Middle frontal gyrus (tissue), 1 donor: ENCODE results near the gene DLG2.

Source experiments
- DNase-seq: peaks from one replicate; pipeline ENCODE4 v3.0.0-alpha.2; 2015; ENCODE audit warnings: low spot score; ENCODE audit errors: extremely low spot score

The DLG2 gene

DNA sequence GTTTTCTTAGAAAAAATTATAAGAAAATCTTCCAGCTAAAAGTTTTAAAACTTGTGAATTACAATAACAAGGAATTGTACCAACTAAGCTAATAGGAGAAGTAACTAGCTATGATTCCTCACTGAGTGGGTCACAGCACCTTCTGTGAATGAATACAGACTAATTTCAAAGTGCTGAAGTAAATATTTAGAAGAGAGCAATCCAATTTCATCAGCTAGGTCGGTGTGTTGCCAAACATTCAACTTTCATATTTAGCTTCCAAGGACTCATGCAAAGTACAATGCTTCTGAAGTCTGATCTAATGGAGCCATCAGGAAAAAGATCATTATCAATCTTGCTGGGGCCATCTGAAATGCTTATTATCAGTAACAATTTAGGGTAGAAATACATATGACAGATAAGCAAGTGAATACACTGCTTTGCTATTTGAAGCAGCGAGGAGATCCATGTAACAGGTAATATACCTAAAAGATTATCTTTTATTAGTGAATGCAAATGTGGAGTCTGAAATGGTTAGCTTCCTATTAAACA is 1590.4 kb downstream of the DLG2 start:
- DNase-seq = no peak

DNA sequence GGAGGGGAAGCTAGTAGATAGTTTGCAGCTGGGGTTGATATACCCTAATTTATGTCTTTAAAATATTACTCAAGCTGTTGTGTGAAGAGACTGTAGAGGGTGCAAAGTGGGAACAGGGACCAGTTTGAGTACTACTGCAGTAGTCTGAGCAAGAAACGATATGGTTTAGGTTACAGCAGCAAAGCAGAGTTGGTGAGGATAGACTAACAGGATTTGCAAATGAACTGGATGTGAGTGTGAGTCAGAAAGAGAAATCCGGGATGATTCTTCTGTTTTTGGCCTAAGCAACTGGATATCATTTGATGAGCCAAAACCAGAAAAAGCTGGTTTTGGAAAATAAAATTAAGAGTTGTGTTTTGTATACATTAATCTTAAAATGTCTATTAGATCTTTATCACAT is 1591.5 kb downstream of the DLG2 start:
- no peak for DNase-seq

DNA sequence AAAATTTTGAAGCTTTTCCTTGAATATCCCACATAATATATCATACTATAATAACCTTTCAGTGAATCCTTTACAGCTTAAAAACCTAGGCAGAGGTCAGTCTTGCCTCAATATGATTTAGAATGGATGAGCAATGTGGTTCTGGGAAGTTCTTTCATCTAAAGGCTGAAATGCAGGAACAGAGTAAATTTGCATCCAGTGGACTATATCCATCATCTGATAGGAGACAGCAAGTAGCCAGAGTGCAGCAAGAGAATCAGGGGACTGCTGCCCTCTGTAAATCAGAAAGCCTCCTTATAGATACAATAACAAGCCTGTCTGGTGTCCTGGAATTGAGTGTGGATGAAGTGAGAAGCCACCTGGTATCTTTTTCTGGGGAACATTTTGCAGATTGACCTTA is 1592.7 kb downstream of the DLG2 start:
- no peak for DNase-seq

DNA sequence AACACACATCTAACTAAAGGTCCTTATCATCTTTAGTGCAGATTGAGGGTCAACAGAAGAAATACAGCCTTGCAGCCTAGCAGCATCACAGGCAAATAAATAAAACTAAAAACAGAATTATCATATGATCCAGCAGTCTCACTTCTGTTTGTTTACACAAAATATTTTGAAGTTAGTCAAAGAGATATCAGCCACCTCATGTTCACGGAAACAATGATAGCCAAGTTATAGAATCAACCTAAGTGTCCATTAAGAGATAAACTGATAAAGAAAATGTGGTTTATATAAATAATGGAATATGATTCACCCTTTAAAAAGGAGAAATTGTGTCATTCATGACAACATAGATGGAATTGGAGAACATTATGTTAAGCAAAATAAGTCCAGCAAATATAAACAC is 1602.9 kb downstream of the DLG2 start:
- DNase-seq = no peak

DNA sequence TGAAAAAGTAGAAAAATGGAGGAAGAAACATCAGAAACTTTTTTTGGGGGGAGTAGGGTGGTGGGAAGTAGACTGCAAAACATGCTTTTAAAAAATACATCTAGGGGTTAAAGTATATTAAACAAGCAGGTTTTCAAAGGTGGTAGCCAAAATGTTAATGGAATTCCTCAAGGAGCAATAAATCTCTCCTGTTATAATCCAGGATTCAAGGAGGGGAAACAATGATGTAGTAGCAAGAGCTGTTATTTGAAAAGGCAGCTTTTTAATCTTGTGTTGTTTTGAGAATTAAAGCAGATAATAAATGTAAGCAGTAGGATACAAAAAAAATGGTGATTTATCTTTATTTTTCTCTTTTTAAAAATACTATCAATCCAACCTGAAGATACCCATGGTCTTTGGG is 1604.4 kb downstream of the DLG2 start:
- no peak for DNase-seq

DNA sequence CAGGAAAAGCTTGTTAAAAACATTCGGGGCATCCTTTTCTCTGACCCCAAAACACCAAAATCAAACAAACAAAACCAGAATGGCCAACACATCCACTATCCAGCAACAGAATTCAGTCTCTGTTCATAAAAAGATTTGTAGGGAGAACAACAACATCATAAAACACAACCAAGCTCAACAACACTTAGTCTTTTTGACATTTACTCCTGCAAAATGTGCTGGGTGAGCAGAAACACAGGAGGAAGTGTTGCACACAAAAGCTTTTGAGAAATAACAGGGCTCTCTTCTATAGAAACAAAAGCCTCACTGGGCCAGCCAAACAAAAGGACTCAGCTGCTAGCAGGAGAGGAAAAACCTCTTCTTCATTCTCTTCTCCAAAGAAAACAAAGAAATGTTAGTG is 1604.9 kb downstream of the DLG2 start:
- peak; percentile 24 for DNase-seq

DNA sequence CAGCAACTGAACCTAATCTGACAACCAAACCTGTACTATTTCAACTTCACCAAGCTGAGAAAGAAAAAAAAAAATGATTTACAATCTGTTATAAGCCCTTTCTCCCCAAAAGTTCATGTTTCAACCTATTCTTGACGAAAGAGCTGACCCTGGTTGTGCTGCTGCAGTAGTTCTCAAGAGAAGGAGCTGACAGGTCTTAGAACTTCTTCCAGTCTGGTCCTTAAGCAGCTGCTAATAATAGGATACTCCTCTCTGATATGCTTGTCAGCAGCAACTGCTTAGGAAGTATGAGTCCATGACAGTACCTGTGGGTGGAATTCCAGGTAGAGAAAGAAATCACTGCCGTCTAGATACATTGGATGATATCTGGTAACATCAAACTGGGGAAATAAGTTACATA is 1605.9 kb downstream of the DLG2 start:
- DNase-seq = no peak

DNA sequence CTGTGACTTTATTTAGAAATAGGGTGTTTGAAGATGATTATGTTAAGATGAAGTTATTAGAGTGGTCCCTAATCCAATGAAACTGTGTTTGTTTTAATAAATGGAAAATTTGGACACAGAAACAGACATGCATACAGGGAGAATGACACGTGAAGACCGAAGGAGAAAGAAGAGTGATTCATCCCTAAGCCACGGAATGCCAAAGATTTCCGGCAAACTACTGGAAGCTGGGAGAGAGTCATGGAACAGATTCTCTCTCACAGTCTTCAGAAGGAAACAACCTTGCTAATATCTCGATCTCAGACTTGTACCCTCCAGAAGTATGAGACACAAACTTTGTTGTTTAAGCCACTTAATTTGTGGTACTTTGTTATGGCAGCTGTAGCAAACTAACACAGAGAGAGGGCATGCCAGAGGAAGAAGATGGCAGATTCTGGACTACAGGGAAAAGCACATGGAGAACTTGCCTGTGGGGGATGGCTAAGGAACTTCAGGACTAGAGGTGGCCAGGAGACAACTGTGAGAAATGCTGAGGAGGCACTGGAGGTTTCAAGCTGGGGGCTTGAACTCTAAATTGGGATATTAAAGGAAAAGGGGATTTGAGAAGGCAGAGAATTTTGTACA is 1607.5 kb downstream of the DLG2 start:
- DNase-seq = no peak

DNA sequence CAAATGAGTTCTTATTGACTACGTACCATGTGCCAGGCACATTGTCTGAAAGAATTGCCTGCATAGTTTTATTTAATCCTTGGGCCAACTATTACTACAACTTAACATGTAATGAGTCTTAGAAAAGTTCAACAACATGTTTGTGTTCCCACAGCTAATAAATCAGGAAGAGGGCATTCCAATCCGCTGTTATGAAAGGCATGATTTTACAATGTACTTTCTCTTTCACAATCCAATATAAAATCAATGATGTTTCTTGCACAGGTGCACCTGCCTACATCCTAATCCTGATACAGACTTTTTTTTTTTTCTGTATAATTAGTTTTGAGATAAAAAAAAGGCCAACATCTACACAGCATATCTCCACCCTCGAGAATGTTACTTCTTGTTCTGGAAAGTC is 1612.6 kb downstream of the DLG2 start:
- DNase-seq = no peak

DNA sequence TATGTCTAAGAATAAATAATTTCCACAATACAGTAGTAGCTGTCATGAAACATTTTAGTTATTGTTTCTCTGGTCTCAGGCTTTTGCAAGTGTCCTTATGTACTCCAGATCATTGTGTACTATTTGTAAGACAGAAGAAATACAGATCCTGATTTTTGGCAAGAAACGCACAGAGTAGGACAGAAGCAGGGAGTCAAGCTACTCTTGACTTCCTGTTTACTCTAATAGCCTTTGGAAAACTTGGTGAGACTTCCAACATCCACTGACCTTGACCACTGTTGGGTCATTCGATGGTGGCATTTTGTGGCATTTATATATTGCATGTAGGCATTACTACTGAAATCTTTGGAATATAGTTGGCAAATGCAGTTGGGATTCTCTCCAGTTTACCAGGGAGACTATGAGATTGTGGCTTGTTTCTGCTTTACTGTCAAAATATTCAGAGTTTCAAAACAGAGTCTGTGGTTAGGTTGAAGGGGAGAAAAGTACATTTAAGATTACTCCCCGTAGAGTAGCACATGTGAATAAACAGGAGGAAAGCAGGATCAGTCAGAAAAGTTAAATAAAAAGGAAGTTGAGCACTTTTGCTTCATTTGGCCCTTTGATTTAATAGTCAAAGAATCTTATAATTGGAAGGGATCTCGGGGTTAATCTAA is 1614.8 kb downstream of the DLG2 start:
- DNase-seq = no peak

DNA sequence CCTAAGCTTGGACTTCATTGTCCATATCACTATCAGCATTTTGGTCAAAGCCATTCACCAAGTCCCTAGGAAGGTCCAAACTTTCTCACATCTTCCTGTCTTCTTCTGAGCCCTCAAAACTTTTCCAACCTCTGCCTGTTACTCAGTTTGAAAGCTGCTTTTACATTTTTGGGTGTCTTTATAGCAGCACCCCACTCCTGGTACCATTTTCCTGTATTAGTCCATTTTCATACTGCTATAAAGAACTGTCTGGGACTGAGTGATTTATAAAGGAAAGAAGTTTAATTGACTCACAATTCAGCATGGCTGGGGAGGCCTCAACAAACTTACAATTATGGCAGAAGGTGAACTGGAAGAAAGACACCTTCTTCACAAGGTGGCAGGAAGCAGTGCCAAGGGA is 1624.0 kb downstream of the DLG2 start:
- no peak for DNase-seq

DNA sequence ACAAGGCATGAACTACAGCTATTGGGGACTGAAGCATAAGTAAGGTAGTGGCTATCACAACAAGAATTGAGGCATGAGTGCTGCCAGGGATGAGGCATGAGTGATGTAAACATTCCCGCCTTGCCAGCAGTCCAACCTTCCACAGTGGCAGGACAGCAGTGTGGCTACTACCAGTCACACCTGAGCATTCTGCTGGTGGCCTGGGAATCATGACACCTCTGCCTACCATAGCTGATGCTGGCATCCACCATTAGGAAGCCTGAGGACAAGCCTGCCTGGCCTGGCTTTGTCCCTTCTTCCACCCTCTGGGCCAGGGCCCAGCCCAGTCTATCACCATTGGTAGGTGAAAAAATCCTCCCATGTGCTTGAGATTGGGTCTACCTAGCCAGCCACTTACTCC is 1628.2 kb downstream of the DLG2 start:
- no peak for DNase-seq

DNA sequence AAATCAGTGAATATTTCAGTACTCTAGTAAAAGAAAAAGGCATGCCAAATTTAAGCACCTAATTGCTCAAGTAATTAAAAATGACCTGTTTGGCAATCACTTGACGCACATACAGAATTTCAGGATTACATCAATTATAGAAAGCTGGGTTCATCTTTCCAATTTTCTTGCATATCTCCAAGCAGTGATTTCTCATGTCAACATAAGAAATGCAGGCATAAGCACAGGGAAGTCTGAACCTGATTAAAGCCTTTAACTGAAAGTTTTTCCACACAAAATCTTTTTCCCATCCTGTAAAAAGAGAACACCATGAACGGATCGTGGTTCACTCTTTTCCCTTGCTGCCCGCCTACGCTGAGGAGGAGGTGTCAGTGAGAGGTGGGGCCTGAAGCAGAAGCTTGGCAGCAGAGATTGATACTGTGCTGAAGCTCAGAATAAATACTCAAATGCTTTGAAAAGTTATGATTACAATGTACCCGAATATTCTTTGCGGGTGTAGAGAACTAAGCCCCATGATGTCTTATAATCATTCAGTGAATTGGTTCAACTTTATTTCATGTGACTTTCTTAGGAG is 1636.9 kb downstream of the DLG2 start:
- DNase-seq = peak; percentile 76

DNA sequence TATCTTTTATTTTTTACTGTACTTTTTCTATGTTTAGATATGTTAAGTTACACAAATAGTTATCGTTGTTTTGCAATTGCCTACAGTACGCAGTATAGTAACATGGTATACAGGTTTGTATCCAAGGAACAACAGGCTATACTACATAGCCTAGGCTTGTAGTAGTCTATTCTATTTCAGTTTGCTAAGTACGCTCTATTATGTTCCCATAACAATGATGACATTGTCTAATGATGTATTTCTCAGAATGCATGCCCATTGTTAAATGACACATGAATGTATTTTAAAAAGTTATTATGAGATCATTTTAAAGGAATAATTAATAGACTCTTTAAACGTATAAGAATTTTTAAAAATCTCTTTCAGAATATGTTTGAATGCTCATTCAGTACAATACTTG is 1644.3 kb downstream of the DLG2 start:
- DNase-seq = no peak

DNA sequence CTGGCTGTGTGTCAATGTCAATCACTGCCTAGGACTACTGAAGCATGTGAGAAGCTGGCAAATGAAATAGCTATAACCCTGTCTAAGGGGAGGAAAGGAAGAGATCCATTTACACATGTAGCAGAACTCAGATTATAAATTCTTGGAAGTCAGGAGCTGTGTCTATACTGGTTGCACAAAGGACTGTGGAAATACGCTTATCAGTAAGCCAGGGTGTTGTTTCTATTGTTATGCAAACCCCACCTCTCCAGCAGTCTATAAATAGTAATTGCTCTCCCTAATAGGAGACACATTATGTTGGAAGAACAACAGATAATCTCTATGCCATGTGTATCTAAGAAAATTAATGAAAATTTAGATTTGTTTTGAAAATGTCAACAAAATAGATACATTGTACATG is 1647.6 kb downstream of the DLG2 start:
- DNase-seq = no peak

DNA sequence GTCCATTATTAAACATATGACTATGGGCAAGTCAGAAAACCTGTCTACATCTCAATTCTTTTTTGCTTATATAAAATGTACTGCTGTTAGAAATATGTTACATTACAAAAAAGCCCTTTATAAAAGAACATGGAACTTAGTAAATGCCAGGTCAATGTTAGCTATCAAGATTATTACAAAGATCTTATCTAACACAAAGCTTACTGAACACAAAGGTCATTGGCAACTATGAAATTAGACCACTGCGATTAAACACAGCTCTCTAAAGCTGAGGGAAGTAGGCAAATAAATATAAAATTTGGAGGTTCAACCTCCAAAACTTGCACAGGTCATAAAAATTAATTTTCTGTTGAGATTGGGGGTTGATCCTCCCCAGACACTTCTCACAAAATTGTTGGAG is 1648.2 kb downstream of the DLG2 start:
- DNase-seq = no peak

DNA sequence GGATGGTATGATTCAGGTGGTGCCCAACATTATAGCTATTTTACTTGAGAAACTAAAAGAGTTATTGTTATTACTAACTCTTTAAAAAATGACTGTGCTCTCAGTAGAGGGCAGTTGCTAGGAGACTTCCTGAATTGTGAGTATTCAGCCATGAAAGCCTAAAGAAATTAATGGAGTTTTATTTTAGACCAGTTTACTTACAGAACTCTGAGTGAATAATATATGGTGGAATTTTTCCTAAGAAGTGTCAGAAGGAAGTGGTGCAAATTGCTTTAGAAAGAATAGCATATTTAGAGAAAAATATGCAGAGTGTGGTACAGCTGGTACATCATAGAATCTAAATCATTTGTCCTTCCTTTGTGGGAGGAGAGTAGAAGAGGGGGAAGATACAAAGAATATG is 1651.1 kb downstream of the DLG2 start:
- no peak for DNase-seq

DNA sequence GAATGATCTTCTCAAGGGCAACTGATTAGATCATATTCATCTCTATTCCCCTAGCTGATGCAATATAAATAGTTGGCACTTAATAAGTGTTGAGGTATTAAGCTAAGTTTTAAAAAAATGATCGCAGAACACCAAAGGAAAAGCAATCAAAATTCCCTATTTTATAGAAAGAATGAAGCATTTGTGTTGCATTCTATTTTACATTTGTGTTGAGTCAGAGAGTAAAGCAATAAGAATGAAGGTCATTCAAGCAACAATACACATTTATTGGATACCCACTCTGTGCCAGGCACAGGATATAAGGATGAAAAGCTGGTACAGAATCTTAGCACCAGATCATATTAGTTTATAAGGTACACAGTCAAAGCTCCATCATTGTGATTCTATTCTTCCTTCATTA is 1654.6 kb downstream of the DLG2 start:
- DNase-seq = no peak

DNA sequence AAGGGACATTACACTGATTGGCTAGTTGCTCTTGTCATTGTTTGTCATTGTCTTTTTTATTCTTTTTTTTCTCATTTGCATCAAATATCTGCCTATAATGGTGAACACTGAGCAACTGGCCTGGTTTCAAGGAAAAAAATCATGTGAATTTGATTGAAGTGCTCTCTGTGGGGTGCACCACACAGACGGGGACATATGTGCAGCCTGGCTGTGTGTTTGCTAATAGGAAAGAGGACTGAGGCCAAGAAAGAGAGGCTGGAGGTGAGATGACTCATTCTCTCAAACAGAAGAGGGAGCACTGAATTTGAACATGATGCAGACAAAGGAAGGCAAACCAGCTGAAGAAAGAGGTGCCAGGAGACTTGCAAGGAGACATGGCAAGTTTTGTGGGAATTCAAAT is 1656.1 kb downstream of the DLG2 start:
- no peak for DNase-seq

DNA sequence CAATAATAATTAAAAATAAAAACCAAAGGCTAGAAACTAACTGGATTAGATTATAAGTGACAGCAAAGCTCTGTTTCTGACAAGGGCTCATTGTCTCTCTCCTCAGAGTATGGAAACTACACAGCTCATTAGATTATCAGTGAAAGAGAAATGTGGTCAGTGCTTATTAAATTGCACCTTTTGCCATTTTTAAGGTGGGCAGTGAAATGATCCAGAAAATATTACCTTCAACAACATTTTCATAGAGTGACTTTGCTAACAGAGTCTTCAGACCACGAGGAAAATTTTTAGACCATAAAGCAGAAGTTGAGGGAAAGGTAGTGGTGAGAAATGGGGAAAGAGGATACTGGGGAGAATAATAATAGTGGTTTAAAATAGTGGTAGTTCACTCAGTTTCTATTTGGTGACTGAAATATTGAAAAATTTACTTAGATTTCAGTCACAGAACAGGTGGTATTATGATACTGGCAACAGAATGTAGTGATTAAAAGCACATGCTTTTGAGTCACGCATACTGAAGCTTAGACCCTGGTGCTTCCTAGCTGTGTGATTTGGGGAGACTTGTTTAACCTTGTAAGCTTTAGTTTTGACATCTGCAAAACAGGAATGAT is 1657.0 kb downstream of the DLG2 start:
- no peak for DNase-seq

DNA sequence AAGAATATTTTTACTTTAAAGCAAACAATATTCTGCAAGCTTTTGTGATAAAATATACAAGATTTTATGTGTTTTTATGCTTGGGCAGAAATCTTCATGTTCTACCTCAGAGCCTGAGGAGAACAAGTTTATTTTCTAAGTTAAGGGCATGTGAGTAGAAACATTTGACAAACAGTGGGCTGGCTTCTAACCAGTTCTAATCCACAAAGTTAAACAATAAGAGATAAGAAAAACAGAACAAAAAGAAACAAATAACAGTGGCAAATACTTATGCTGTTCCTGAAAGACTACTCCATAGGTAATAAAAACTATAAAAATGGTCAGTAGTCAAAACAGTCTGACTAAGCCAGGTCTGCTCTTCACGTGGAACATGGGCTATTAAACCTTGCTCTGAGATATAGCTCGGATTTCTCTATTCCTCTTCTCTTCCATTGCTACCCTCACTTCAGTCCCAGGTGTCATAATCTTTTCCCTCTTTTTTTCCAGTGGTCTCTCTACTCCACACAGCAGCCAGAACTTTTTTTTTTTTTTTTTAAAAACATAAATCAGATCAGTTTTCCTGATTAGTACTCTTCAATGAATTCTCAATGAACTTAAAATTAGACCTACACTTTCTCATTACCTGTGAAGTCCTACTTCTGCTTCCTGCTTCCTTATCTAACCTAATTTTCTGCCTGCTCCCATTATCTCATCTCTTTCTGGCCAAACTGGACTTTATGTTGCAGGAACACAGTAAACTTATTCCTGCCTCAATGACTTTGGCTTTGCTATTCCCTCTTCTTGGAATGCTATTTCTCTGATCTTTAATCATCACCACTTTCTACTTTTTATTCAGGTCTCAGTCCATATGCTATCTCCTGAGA is 1669.9 kb downstream of the DLG2 start:
- DNase-seq = no peak
